ENCODE data around the gene BAIAP2L2.

Gene BAIAP2L2

GRCh38 chr22:38106814-38107578, 3.5 kb downstream of the BAIAP2L2 start:
- DNase-seq, result no peak

- DNase-seq, result no peak
Observed at GRCh38 chr22:38104084-38104483, 6.4 kb downstream of the BAIAP2L2 start.

GRCh38 chr22:38103641-38104040, 6.8 kb downstream of the BAIAP2L2 start:
- no peak for DNase-seq

- no peak for DNase-seq
Observed at GRCh38 chr22:38098410-38099249, 11.9 kb downstream of the BAIAP2L2 start.

- DNase-seq, result no peak
Observed at GRCh38 chr22:38097557-38098409, 12.7 kb downstream of the BAIAP2L2 start.

- DNase-seq, result no peak
Observed at GRCh38 chr22:38097058-38097457, 13.4 kb downstream of the BAIAP2L2 start.

- no peak for DNase-seq
Observed at GRCh38 chr22:38089474-38089851, 21.0 kb downstream of the BAIAP2L2 start.

GRCh38 chr22:38088629-38089473, 21.6 kb downstream of the BAIAP2L2 start:
- DNase-seq, result no peak

- no peak for DNase-seq
Observed at GRCh38 chr22:38087855-38088254, 22.6 kb downstream of the BAIAP2L2 start.

GRCh38 chr22:38086942-38087341, 23.5 kb downstream of the BAIAP2L2 start:
- DNase-seq, result no peak

- DNase-seq, result no peak
Observed at GRCh38 chr22:38086001-38086845, 24.3 kb downstream of the BAIAP2L2 start.

- DNase-seq, result no peak
Observed at GRCh38 chr22:38085501-38085900, 25.0 kb downstream of the BAIAP2L2 start.

- DNase-seq, result no peak
Observed at GRCh38 chr22:38085056-38085455, 25.4 kb downstream of the BAIAP2L2 start.

- DNase-seq, result no peak
Observed at GRCh38 chr22:38083931-38084631, 26.4 kb downstream of the BAIAP2L2 start, which contains the start of gene SLC16A8. Gene SLC16A8 (minus strand): TSS chr22:38084184. CDS start chr22:38082873, 1,311 bp downstream.

- DNase-seq, result no peak
Observed at GRCh38 chr22:38082986-38083710, 27.3 kb downstream of the BAIAP2L2 start.

- no peak for DNase-seq
Observed at GRCh38 chr22:38081941-38082828, 28.3 kb downstream of the BAIAP2L2 start.

GRCh38 chr22:38081636-38081940, 28.9 kb downstream of the BAIAP2L2 start:
- DNase-seq, result no peak

- DNase-seq, result peak; percentile 19
Observed at GRCh38 chr22:38080850-38081635, 29.4 kb downstream of the BAIAP2L2 start.

Measured in activated CD4-positive, alpha-beta T cell treated with anti-CD3 and anti-CD28 coated beads, Interleukin-2, Interleukin-6, amounts not matched to agents 100 ng/mL and 50 ng/mL, durations not matched to agents 16 hours and 8 hours (primary cell).